K562 (cell line): Measurements from ENCODE around the gene GMDS. TPM values are rescaled to one million over a fixed set of nuclear protein-coding genes. Genes with fewer than 3 reads are reported as not detected.

Source experiments
- ATAC-seq: fragments of 200-7000 bp; cut with Tn5 transposase; 3 replicates; pipeline ENCODE4 v1.9.1; 2020; ENCODE audit warnings: moderate library complexity
- BruUV-seq: library from RNA; stranded (reverse); fragments of 400-500 nt; replicated peaks from 2 replicates; lab custom pipeline; 2021; lab: Mats Ljungman, UMichigan
- CTCF ChIA-PET: fragments of 300-600 bp; formaldehyde crosslinking; extraction: SDS; loops from one replicate; lab custom pipeline; 2021; ENCODE audit warnings: low intra/inter-chr PET ratio; lab: Yijun Ruan, JAX
- POLR2A ChIA-PET: fragments of 300-600, 350-650 bp; sonication (Branson Sonifier 250); formaldehyde crosslinking; extraction: SDS; loops from one replicate; lab custom pipeline; 2021; ENCODE audit warnings: antibody characterized with exemption, inconsistent platforms; lab: Yijun Ruan, JAX
- DNase-seq, 4 experiments: peaks; one replicate each; pipeline versions ENCODE4 v3.0.0 to v3.0.0-alpha.2; 2011 to 2018; ENCODE audit warnings: low spot score in 3 of 4, mixed read lengths in 3 of 4; ENCODE audit errors: extremely low read depth in 1 of 4
- FAIRE-seq: peaks from 2 replicates; lab custom pipeline; 2011; peaks lifted over from hg19 to GRCh38; lab: Jason Lieb, UNC
- H2AFZ ChIP-seq: 2 replicates; pipeline ENCODE4 v1.6.0; 2011; ENCODE audit warnings: low read depth, low read length, control low read depth, inconsistent platforms
- H3K27ac ChIP-seq: fragments of 200-600 bp; 3 replicates; pipeline ENCODE4 v1.8.0; 2011; ENCODE audit warnings: low read depth, mild to moderate bottlenecking, control low read depth, inconsistent platforms, low read length, moderate library complexity, mixed read lengths; ENCODE audit errors: extremely low read depth
- H3K27me3 ChIP-seq, 2 experiments: fragments of 300-600 bp in 1 of 2; 2 replicates in 1 of 2; 3 replicates in 1 of 2; pipeline versions ENCODE4 v1.6.0 to v1.8.0; 2011; ENCODE audit warnings: inconsistent platforms in 2 of 2, low read length in 2 of 2, mild to moderate bottlenecking in 1 of 2, mixed read lengths in 1 of 2, moderate library complexity in 1 of 2; ENCODE audit not compliant: control insufficient read depth in 2 of 2, insufficient read depth in 2 of 2
- H3K36me3 ChIP-seq: fragments of 300-600 bp; 3 replicates; pipeline ENCODE4 v1.8.0; 2011; ENCODE audit warnings: mild to moderate bottlenecking, low read length, inconsistent platforms; ENCODE audit not compliant: control insufficient read depth, insufficient read depth
- H3K4me1 ChIP-seq, 2 experiments: fragments of 200-600 bp in 1 of 2; replicated peaks in 1 of 2; 2 replicates in 1 of 2; 3 replicates in 1 of 2; pipeline versions ENCODE4 v1.5.1 to v1.8.0; 2011; ENCODE audit warnings: inconsistent platforms in 2 of 2, low read length in 2 of 2, mild to moderate bottlenecking in 1 of 2, mixed read lengths in 1 of 2, moderate library complexity in 1 of 2; ENCODE audit not compliant: control insufficient read depth in 2 of 2, insufficient read depth in 2 of 2
- H3K4me2 ChIP-seq: 2 replicates; pipeline ENCODE4 v1.6.1; 2011; ENCODE audit warnings: low read length, control low read depth, inconsistent platforms, mixed read lengths; ENCODE audit not compliant: insufficient read depth
- H3K4me3 ChIP-seq: fragments of 200-600 bp; sonication (generic), shearing (Covaris generic); 2 replicates; pipeline ENCODE4 v1.5.1; 2016; ENCODE audit warnings: control low read depth, inconsistent platforms
- H3K79me2 ChIP-seq: fragments of 200-600 bp; 3 replicates; pipeline ENCODE4 v1.8.0; 2011; ENCODE audit warnings: low read length, inconsistent platforms; ENCODE audit not compliant: control insufficient read depth, insufficient read depth
- H3K9ac ChIP-seq, 2 experiments: 2 replicates each; pipeline versions ENCODE4 v1.6.0 to v1.6.1; 2011; ENCODE audit warnings: low read depth in 2 of 2, low read length in 2 of 2, control low read depth in 1 of 2, inconsistent platforms in 1 of 2, mild to moderate bottlenecking in 1 of 2, mixed read lengths in 1 of 2; ENCODE audit not compliant: insufficient read depth in 1 of 2
- H3K9me1 ChIP-seq: one replicate; pipeline ENCODE4 v1.6.0; 2011; ENCODE audit warnings: inconsistent platforms, mild to moderate bottlenecking, low read length, moderate library complexity; ENCODE audit not compliant: control insufficient read depth, insufficient read depth
- H3K9me3 ChIP-seq: replicated peaks from 2 replicates; pipeline ENCODE4 v1.5.1; 2011; ENCODE audit warnings: low read depth, low read length, inconsistent platforms; ENCODE audit not compliant: control insufficient read depth, insufficient read depth
- H4K20me1 ChIP-seq: replicated peaks from 2 replicates; pipeline ENCODE4 v1.6.1; 2011; ENCODE audit warnings: low read length, inconsistent platforms, mixed read lengths; ENCODE audit not compliant: control insufficient read depth, insufficient read depth
- EP300 ChIP-seq: IDR thresholded peaks from 2 replicates; pipeline ENCODE4 v1.6.1; 2012; ENCODE audit warnings: low read length, improper control_type of control experiment
- HNRNPLL ChIP-seq: fragments of 200-400 bp; formaldehyde crosslinking; IDR thresholded peaks from 2 replicates; pipeline ENCODE4 v1.6.1; 2017; ENCODE audit warnings: low read length, low read depth, mild to moderate bottlenecking; ENCODE audit not compliant: poor library complexity, severe bottlenecking
- ZBED1 ChIP-seq: IDR thresholded peaks from 2 replicates; pipeline ENCODE4 v1.6.1; 2014
- ZBTB40 ChIP-seq, 2 experiments: fragments of 450-650 bp in 1 of 2; sonication (generic) in 1 of 2; formaldehyde crosslinking in 1 of 2; IDR thresholded peaks; 2 replicates each; pipeline versions ENCODE4 v1.7.1 to v1.9.0; 2016 to 2022; ENCODE audit warnings: inconsistent platforms in 1 of 2, mild to moderate bottlenecking in 1 of 2, missing genetic modification reagents in 1 of 2
- WGBS: fragments of 100-300 bp; shearing (Covaris generic); methylation state at CpG from one replicate; pipeline ENCODE4 v1.1.6; 2016; ENCODE audit warnings: low coverage, mixed read lengths; ENCODE audit not compliant: insufficient coverage; ENCODE audit errors: missing lambda C conversion rate; 5-methylcytosine and 5-hydroxymethylcytosine counted together
- in situ Hi-C: fragments of 300-500 bp; cut with MboI; formaldehyde crosslinking; loops from 4 replicates; pipeline ENCODE4 v1.15.0; 2018; ENCODE audit warnings: inconsistent platforms, mixed read lengths
- intact Hi-C: fragments of 100-400 bp; cut with micrococcal nuclease; formaldehyde crosslinking; loops from 2 replicates; pipeline ENCODE4 v1.14.2; 2022
- polyA plus RNA-seq, 8 experiments: library from polyadenylated mRNA; depleted of rRNA in 4 of 8; stranded (reverse) in 5 of 8; unstranded in 3 of 8; fragments of >200 nt; fragmentation: Nextera tagmentation in 2 of 8; fragmentation: Illumina TruSeq in 1 of 8; extraction: Ambion mirVana in 2 of 8; extraction: Trizol in 1 of 8; gene quantifications; 2 replicates each; pipeline versions ENCODE4 v1.2.1 to v1.2.3, GENCODE V29; 2011 to 2014; ENCODE audit warnings: inconsistent platforms in 1 of 8, missing spikeins in 1 of 8
- total RNA-seq, 7 experiments: library from RNA; depleted of rRNA in 6 of 7; stranded (reverse); fragments of >200 nt in 6 of 7; fragmentation: Illumina TruSeq in 2 of 7; extraction: Trizol in 2 of 7; gene quantifications; 2 replicates each; pipeline versions ENCODE4 v1.2.1 to v1.2.3, GENCODE V29; 2011 to 2021; ENCODE audit warnings: low replicate concordance in 1 of 7

Gene GMDS
- total and polyA plus RNA-seq, 9 of the 15 experiments (the other 6 are each of a cell fraction or from before 2014, with no cell fraction given) = 0.48 to 31.8 (median 13.4) TPM

DNA sequence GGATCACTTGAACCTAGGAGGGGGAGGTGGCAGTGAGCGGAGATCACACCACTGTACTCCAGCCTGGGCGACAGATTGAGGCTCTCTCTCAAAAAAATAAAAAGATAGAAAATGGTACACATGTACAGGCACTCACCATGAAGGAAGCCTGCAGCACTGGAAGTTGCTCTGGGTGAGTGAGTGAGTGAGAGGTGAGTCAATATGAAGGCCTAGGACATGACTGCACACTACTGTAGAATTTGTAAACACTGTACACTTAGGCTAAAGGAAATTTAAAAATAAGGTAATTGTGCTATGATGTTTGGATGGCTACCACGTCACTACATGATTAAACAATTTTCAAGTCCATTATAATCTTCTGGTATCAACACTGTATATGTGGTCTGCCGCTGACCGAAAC is 419.5 kb downstream of the GMDS start:
- ChIA-PET CTCF (no interaction called here), POLR2A (no interaction called here)
- Histone ChIP-seq H3K9me1 (no peaks in the 10 kb centered on the region), H3K36me3 (no peaks in the 10 kb centered on the region), H3K79me2 (no peaks in the 10 kb centered on the region), H3K9me3 (0 out of 2 replicates have a peak, but pooled peaks cover 2% of the 10 kb centered on the region), H3K27ac (no peak overlapping the region), H3K27me3 (no peaks in the 10 kb centered on the region; a peak in 1 of 5 replicates), H3K9ac (no peak overlapping the region), H3K4me2 (no peak overlapping the region), H2AFZ (no peak overlapping the region), H4K20me1 (no peaks in the 10 kb centered on the region), H3K4me3 (no peak overlapping the region), H3K4me1 (no peaks in the 10 kb centered on the region)
- FAIRE-seq (no peak), DNase-seq (no peak), ATAC-seq (no peak)
- in situ Hi-C loops = no loop called here
- WGBS = 4% methylated on average over 5 of the region's 5 CpGs
- TF ChIP-seq EP300 (no peak), ZBED1 (no peak), HNRNPLL (no peak), ZBTB40 (IDR thresholded peaks at IDR 0.05) (no peak), ZBTB40 (CRISPR knock-in tag; IDR thresholded peaks at IDR 0.05) (no peak)
- no TSS peak for BruUV-seq
- intact Hi-C loops = no loop called here
